Esophagus squamous epithelium (tissue), 4 donors: ENCODE results near the gene FRMPD3.

Experiments
- CTCF ChIP-seq, 6 experiments: fragments of 450-650 bp in 4 of 6; fragments of 200-600 bp in 2 of 6; sonication (generic) in 2 of 6; IDR thresholded peaks; one replicate each; pipeline ENCODE4 v1.5.1; 2016 to 2019; ENCODE audit warnings: antibody characterized with exemption in 6 of 6, mild to moderate bottlenecking in 4 of 6, moderate library complexity in 4 of 6
- POLR2A ChIP-seq, 4 donors: fragments of 450-650 bp; IDR thresholded peaks; one replicate each; pipeline ENCODE4 v1.6.1; 2017; ENCODE audit warnings: antibody characterized with exemption in 4 of 4, mild to moderate bottlenecking in 4 of 4, moderate library complexity in 3 of 4

GRCh38 chrX:107485013-107485412 is 35.6 kb downstream of the FRMPD3 start:
- TF ChIP-seq POLR2A (IDR thresholded peaks at IDR 0.05): no peak
- TF ChIP-seq CTCF (IDR thresholded peaks at IDR 0.05): peak in 3 of 6 experiments; percentile 13 to 47 (median 26)
